NK-92 treated with Interleukin-12 subunit alpha and Interleukin-12 subunit beta, amount 100 ng/mL, for 24 hours (cell line): Measurements from ENCODE around the gene POU2F1.
"Not testable (repeated sequence)": the region's sequence is repeated elsewhere in the genome, so short reads cannot be mapped to it uniquely, and the experiment has no call there.

Experiments
- DNase-seq: peaks from one replicate; lab custom pipeline; 2025; lab: John Stamatoyannopoulos, UW

The POU2F1 gene

DNA sequence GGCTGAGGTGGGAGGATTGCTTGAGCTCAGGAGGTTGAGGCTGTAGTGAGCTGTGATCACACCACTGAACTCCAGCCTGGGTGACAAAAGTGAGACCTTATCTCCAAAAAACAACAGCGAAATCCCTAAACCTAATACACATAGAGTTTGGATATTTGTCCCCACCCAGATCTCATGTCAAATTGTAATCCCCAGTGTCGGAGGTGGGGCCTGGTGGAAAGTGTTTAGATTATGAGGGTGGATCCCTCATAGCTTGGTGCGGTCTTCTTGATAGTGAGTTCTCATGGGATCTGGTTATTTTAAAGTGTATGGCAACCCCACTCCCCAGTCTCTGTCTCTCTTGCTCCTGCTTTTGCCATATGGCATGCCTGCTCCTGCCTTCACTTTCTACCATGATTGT, 94.0 kb downstream of the POU2F1 start:
- no peak for DNase-seq

DNA sequence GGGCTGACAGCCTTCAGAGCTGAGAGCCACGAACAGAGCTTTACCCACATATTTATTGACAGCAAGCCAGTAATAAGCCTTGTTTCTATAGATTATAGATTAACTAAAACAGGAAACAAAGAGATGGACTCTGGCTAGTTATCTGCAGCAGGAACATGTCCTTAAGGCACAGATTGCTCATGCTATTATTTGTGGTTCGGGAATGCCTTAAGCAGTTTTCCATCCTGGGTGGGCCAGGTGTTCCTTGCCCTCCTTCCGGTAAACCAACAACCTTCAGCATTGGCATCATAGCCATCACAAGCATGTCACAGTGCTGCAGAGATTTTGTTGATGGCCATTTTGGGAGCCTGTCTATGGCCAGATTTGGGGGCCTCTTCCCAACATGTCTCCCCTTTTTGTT, 96.8 kb downstream of the POU2F1 start:
- no peak for DNase-seq

DNA sequence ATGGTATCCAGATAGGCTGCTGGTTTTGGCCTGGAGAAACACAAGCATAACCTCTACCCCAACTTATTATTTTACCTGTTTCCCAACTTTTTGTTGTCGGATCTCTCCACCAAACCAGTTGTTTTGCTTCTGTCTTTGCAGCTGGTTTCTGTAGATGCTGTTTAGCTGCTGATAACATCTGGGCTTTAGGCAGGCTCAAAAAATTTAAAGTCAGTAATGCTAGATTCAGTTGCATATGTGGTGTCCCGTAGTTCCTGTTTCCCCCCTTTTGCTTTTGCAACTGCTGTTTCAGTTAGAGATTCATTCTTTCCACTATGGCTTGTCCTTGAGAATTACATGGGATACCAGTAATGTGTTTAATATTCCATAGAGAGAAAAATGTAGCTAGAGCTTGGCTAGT, 98.5 kb downstream of the POU2F1 start:
- not testable (repeated sequence) for DNase-seq

DNA sequence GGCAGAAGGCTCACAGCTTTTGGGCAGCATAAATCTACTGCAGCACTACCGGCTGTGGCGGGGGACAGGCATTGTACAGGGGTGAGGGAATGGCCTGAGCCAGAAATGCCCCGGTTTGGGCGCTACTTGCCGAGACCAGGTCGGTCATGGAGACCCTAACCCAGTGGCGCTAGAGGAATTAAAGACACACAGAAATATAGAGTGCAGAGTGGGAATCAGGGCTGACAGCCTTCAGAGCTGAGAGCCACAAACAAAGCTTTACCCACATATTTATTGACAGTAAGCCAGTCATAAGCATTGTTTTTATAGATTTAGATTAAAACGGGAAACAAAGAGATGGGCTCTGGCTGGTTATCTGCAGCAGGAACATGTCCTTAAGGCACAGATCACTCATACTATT, 101.8 kb downstream of the POU2F1 start:
- DNase-seq = no peak

DNA sequence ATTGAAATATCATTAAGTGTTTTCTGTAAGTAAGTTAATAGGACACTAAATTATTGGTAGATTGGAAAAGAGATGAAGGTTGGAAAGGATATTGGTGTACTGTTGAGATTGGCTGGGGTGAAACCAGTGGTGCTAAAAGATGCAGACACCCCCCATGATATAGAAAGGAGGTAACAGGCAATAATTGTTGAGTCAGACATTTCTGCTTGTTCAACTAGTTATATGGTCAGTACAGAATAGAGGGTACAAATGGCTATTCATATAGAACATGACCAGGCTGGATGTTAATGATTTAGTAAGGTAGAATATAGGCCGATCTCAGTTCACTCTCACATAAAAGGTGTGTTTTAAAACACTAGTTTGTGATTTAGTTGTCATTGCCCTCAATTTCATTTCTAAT, 104.5 kb downstream of the POU2F1 start:
- DNase-seq = no peak

DNA sequence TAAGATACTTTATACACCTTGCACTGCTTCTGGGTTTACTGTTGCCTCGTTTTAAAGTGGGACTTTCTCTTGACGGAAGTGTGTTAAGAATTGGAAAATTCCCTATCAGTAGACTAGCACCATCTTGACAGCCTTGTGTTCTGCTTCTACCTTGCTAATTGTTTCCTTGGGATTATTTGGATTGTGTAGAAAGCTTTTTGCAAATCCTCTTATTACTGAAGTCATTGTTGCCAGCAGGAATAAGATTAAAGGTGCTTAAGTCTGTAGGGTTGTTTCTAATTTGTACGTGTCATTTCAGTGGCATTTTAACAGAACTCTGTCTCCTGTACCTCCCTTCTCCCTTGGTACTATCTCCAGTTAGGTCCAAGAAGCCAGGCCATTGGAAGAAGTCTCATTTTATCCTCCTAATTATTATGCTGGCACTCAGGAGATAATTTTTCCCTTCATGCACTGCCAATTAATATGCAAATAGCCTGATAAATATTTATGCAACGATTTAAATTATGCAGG, 107.7 kb downstream of the POU2F1 start:
- DNase-seq = no peak

DNA sequence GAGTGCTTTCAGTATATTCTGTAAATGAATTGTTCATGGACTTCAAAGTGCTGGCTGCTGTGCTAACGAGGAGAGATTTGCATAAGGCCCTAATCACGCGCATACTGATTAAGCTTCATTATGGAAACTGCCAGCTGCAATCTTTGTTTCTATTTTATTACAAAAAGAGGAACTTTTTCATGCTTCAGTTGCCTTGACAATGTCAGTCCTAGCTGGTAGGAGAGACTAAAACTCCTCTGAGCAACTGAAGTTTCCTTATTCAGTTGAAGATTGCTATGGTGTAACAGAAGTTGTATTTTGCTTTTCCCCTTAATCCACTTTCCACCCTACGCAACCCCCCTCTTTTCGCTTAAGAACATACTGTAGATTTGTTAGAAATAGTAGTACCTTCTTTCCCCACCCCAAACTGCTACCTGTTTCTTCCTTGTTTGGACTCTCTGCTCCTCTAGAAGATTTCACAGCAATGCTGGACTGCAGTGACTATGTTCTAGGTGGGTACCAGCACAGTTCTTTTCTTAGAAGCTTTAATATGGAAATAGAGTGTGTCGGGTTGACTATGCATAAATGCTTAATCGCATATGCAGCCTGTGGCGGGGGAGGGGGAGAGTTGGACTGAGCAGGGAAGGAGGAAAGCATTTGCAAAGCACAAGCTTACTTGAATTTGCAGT, 108.3 kb downstream of the POU2F1 start:
- DNase-seq = no peak

DNA sequence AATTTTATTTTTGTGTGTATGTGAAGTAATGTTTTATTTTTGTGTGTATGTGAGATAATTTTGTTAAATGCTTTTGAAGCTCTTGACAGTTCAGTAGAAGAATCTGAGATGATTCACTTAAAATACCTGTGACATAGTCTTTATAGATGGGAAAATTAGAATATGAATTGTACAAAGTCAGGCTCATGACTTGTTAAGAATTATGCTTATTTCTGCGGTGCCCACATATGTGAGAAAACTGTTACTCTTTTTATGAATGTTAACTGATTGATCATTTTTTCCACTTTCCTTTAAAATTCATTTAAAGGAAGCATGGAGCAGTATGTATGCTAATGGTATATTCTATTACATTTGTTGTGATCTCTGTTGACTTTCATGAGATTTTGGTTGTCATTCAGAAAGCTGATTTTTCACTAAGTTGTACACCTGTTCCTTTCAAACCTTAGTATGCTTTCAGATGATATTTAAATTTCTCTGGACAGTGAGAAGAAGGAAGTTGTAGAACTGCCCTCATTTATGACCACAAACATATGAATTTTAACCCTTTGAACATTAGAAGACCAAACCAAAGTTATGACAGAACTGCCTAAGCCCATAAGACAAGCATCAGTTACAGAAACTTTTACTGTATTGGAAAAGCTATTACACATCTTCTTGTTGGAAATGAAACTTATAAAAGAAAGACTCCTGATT, 110.1 kb downstream of the POU2F1 start:
- DNase-seq = no peak

DNA sequence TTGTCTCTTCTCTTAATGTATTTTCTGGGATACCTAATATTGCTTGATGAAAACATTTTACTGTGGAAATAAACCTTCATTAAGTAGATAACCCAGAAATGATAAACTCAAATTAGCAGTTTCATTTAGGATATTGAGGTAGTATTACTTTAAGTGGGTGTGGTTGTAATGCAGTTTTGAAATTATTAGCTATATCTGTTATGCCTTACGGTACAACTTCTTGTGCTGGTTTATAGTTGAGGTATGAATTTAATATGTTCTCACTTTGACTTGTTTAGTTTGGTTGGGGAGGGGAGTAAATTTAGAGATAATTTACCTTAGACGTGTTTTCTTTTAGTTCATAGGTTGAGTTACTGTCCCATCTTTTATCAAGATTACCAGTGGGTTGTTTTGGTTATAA, 111.0 kb downstream of the POU2F1 start:
- no peak for DNase-seq

DNA sequence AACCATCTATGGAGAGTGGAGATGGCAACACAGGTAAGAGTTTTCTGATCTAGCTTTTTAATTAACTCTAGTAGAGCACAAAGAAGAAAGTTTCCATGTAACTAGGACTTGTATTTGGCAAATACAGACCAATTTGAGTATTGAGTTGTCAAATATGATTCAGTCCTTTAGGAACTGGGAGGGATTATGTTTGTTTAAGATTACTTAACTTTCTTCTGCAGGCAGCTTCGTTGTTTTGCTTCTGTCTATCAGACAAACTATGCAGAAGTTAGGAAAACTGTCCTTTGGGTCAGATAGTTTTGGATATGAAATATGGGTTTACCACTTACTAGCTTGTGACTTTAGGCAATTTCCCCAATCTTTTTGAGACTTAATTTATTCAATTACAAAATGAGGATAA, 111.8 kb downstream of the POU2F1 start:
- no peak for DNase-seq

DNA sequence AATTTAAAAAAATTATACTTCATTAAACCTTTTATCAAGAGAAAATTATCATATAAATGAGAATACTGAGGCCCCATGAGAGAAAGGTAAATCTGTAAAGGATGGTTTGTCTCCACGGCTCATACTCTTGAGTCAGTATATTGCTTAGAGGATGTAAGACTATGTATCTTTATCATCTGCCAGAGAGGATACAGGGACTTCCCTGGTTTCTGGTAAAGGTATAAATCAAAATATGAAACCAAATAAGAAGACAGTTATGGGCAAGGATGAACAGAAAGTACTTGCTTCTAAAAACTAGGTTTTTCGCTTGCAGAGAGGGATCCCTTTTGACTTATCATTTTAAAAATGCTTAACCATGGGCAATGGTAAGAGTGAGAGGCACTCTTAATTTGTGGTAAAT, 112.4 kb downstream of the POU2F1 start:
- no peak for DNase-seq

DNA sequence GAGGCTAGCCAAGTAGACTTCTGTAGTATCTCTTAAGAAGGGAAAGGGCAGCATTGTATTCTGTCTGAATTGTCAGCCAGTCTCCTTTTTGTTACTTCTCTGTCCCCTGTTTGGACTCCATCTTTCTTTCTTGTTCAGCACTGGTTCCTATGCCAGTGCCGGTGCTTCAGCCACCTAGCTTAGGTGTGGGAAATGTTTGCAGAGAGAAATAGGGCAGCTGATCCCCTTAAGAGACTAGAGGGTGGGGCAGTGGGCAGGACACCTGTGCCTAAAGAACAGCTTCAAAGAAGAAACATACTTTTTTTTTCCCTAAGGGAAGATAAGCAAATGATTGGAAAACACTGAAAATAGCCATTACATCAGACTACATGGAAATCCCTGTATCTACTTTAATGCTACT, 113.0 kb downstream of the POU2F1 start:
- no peak for DNase-seq

DNA sequence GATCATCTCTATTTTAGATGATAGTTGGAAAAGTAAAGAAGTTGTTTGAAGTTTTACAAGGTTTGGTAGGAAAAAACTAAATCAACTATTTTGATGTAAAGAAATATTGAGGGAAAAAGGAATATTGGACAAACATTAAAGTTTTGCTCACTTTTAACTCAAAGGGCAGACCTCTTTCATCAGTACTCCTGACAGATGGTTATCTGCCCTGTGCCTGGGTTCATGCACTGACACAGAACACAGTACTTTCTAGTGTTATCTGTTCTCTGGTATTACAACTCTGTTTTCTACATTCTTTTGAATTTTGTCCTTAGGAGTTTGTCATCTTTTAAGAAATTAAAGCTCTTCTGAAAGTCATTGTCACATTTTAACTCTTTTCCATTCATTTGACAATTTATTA, 118.7 kb downstream of the POU2F1 start:
- no peak for DNase-seq

DNA sequence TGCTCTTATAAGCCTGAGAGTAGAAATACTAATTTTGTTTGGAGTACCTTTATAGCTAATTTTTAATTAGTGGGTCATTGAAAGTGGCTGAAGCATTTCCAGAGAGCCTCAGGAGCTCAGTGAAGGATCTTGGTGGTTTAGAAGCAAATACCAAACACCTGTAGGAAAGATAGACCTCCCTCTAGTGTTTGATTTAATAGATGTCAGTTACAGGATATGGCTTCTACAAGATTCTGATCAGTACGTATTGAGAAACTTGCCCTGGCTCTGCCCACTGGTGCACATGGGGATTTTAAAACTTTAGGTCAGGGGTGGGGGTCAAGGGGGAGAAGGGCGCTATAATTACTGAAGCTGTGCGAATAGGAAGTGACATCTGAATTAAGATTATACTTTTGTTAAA, 122.2 kb downstream of the POU2F1 start:
- DNase-seq = no peak

DNA sequence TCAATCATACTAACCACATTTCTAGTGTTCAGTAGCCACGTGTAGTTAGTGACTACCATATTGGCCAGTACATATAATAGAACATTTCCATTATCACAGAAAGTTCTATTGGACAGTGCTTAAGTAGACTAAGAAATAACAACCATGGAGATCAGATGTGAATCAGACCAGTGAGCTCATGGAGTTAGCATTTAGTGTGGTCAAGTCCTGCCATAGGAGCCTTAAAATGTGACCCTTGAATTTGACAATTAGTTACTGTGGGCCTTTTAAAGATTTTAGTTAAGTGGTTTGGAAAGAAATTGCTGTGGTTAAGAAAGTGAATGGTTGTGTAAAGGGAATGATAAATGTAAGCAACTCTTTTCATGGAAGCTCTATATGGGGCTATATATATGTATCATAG, 123.4 kb downstream of the POU2F1 start:
- no peak for DNase-seq

DNA sequence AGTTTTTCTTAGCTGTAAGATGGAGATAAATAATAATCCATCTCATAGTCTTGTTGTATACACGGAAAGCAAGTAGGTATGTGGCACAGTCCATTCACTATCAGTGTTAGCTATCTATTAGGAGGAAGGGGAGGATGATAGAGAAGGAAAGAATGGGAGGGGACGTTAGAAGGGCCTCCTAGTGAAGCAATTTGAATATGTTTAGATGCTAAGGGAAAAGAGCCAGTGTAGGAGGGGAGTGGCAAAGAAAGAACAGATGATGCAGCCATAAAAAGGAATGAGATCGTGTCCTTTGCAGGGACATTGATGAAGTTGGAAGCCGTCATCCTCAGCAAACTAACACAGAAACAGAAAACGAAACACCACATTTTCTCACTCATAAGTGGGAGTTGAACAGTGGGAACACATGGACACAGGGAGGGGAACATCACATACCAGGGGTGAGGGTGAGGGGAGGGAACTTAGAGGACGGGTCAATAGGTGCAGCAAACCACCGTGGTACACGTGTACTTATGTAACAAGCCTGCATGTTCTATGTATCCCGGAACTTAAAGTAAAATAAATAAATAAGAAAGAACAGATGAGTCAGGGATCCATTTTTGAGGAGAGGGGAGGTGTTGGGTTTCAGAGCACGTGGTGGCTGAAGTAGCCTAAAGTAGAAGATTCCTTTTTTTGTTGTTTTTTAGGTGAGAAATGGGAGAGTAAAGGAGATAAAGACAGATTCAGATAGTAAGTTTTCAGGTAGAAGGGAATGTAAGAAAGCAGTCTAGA, 124.1 kb downstream of the POU2F1 start:
- DNase-seq = no peak

DNA sequence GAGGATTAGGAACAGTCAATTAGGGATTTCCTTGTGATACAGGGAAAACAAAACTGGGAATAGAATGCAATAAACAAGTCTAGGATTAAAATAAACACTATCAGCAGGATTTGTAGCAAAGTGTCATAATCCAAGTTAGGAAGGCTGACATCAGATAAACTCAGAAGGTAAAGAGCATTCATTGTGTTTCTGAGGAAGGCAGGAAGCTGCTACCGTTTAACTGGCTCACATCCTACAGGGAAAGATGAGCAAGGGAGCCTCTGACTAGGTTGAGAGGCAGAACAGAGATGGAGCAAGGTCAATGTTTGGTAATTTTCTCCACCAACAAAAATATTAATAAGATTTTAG, 124.7 kb downstream of the POU2F1 start:
- DNase-seq = no peak

DNA sequence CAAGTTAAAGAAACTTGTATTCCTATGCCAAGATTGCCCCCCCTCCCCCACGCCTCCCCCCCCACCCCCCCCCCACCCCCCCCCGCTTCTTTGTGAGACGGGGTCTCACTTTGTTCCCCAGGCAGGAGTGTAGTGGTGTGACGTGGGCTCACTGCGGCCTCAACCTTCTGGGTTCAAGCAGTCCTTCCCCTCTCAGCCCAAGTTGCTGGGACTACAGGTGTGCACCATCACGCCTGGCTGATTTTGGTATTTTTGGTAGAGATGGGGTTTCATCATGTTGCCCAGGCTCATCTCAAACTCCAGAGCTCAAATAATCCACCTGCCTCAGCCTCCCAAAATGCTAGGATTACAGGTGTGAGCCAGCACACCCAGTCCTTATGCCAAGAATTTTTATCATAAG, 136.6 kb downstream of the POU2F1 start:
- no peak for DNase-seq

DNA sequence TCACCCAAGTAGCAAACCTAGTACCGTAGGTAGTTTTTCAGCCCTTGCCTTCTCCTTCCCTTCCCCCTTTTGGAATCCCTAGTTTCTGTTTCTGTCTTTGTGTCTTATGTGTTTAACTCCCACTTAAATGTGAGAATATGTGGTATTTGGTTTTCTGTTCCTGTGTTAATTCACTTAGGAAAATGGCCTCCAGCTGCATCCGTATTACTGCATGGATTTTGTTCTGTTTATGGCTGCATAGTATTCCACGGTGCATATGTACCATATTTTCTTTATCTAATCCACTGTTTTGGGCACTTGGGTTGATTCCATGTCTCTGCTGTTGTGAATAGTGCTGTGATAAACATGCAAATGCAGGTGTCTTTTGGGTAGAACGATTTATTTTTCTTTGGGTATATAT, 138.6 kb downstream of the POU2F1 start:
- DNase-seq = no peak

DNA sequence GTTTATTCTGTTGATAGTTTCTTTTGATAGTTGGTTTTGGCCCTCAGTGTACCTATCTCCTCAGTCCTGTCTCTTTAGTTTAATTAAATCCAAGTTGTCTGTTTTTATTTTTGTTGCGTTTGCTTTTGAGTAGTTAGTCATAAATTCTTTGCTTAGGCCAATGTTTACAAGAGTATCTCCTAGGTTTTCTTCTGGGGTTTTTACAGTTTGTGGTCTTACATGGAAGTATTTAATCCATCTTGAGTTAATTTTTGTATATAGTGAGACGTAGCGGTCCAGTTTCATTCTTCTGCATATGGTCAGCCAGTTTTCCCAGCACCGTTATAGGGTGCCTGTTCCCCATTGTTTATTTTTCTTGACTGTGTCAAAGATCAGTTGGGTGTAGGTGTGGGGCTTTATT, 139.4 kb downstream of the POU2F1 start:
- no peak for DNase-seq

DNA sequence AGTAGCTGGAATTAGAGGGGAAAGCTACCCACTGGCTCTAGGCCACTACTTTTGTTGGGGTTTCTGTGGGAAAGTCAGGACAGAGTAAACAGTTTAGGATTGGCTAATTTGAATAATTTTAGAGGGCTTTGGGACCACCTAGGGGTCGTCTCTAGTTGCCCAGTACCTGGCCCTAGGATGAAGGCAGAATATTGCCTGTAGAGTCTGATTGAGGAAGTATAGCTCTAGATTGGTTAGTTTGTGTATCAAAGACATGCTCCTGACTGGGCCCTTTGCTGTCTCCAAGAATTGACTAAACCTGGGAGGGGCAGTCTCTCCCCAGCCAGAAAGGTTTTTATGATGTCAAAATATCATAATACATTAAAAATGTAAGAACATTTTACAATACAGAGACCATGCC, 142.0 kb downstream of the POU2F1 start:
- no peak for DNase-seq

DNA sequence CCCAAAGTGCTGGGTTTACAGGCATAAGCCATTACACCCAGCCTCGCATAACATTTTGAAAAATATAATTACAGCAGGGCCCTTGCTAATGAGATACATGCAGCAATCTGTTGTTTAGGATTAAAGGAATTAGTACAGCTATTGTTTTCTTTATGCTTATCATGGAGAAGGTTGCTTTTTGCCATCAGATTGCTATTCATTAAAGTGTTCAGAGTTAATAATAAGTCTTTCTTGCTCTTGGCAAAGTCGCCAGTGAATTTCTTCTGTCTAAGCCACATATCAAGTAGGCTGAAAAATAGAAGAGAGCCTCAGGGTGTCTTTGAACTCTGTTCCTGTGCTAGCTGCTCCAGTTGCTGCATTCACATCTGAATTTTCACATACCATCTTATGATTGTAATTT, 144.1 kb downstream of the POU2F1 start:
- no peak for DNase-seq

DNA sequence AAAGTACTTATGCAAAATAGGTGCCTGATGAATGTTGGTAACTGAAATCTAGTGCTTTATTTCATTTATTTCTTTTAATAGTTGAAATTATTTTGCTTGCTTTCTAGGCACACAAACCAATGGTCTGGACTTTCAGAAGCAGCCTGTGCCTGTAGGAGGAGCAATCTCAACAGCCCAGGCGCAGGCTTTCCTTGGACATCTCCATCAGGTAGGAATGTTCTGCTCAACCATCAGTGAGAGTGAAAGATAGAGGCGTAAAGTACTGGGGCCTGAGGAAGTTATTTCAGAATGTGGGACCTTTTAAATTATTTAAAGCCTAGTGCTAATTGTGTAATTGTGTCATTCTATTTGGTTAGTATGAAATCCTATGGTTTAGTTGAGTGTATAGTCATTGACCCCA, 144.7 kb downstream of the POU2F1 start:
- DNase-seq = no peak
